ENCODE data around the gene TMEM175.

- TF ChIP-seq POLR2A (IDR thresholded peaks at IDR 0.05), result no peak
- TF ChIP-seq CTCF (IDR thresholded peaks at IDR 0.05), result no peak
- no peak for TF ChIP-seq EP300 (IDR thresholded peaks at IDR 0.05)
These were observed 1.4 kb upstream of the TMEM175 start for GRCh38 chr4:930827-931193.

Measured in tibial nerve (tissue), 4 donors.